Naive B cell (primary cell): ENCODE measurements around the gene SH3TC1. TPM values are rescaled to one million over a fixed set of nuclear protein-coding genes. Genes with fewer than 3 reads are reported as not detected.
A peak's percentile ranks its signal among the peaks of the same experiment; 100 is the strongest.

ENCODE experiments used
- ATAC-seq, 2 donors: fragments of 150-1000 bp; cut with Tn5 transposase; 2 replicates each; pipeline ENCODE4 v1.10.0; 2021; ENCODE audit warnings: low read depth in 2 of 2, mild to moderate bottlenecking in 2 of 2, moderate library complexity in 2 of 2
- DNase-seq: peaks from one replicate; pipeline ENCODE4 v3.0.0; 2022
- H3K27ac Mint-ChIP-seq, 6 donors: one replicate each; pipeline ENCODE4 v1.8.0; 2020 to 2022; ENCODE audit warnings: mild to moderate bottlenecking in 6 of 6, mixed read lengths in 6 of 6, moderate library complexity in 5 of 6, inconsistent platforms in 2 of 6
- H3K27me3 Mint-ChIP-seq, 3 donors: one replicate each; pipeline ENCODE4 v1.8.0; 2021 to 2022; ENCODE audit warnings: mixed read lengths in 3 of 3, mild to moderate bottlenecking in 1 of 3
- H3K36me3 Mint-ChIP-seq, 2 donors: one replicate each; pipeline ENCODE4 v1.8.0; 2020 to 2022; ENCODE audit warnings: mixed read lengths in 2 of 2, inconsistent platforms in 1 of 2, mild to moderate bottlenecking in 1 of 2
- H3K4me1 Mint-ChIP-seq, 3 donors: one replicate each; pipeline ENCODE4 v1.8.0; 2020 to 2022; ENCODE audit warnings: mixed read lengths in 3 of 3, inconsistent platforms in 1 of 3, mild to moderate bottlenecking in 1 of 3, moderate library complexity in 1 of 3
- H3K4me3 Mint-ChIP-seq, 8 donors: one replicate each; pipeline ENCODE4 v1.8.0; 2020 to 2022; ENCODE audit warnings: mild to moderate bottlenecking in 8 of 8, mixed read lengths in 8 of 8, moderate library complexity in 8 of 8, inconsistent platforms in 2 of 8
- H3K9me3 Mint-ChIP-seq, 7 donors: one replicate each; pipeline ENCODE4 v1.8.0; 2020 to 2022; ENCODE audit warnings: mixed read lengths in 7 of 7, mild to moderate bottlenecking in 5 of 7, inconsistent platforms in 2 of 7, moderate library complexity in 1 of 7
- polyA plus RNA-seq, 6 donors: library from polyadenylated mRNA; unstranded; fragments of 300-500 nt; fragmentation: Illumina TruSeq; gene quantifications; one replicate each; pipeline ENCODE4 v1.2.3, GENCODE V29; 2021; ENCODE audit warnings: low read depth in 6 of 6

The SH3TC1 gene
- polyA plus RNA-seq, 6 donors from 2014 or later: 24.1 to 64.3 (median 37.5) TPM

GRCh38 chr4:8167815-8168214 lies 31.3 kb upstream of the SH3TC1 start:
- H3K4me3 Mint-ChIP-seq: no peak overlapping the region
- ATAC-seq (no peak), DNase-seq (no peak)
- no peaks in the 10 kb centered on the region for H3K36me3 Mint-ChIP-seq
- peaks cover 8 to 19% (median 11%) of the 10 kb centered on the region in 7 donors for H3K9me3 Mint-ChIP-seq
- peaks cover 41 to 51% (median 49%) of the 10 kb centered on the region in 3 donors for H3K4me1 Mint-ChIP-seq
- H3K27me3 Mint-ChIP-seq: no peaks in the 10 kb centered on the region
- H3K27ac Mint-ChIP-seq: peak overlapping the region in 2 of 6 donors; percentile 38 to 62

GRCh38 chr4:8168232-8168631 lies 30.9 kb upstream of the SH3TC1 start:
- no peak for DNase-seq
- H3K9me3 Mint-ChIP-seq: peaks cover 8 to 19% (median 11%) of the 10 kb centered on the region in 7 donors
- no peaks in the 10 kb centered on the region for H3K27me3 Mint-ChIP-seq
- H3K4me3 Mint-ChIP-seq: no peak overlapping the region
- no peak overlapping the region for H3K27ac Mint-ChIP-seq
- peaks cover 40 to 47% (median 45%) of the 10 kb centered on the region in 3 donors for H3K4me1 Mint-ChIP-seq
- H3K36me3 Mint-ChIP-seq: no peaks in the 10 kb centered on the region
- no peak for ATAC-seq

- no peaks in the 10 kb centered on the region for H3K27me3 Mint-ChIP-seq
- ATAC-seq (no peak), DNase-seq (no peak)
- no peaks in the 10 kb centered on the region for H3K36me3 Mint-ChIP-seq
- no peak overlapping the region for H3K4me3 Mint-ChIP-seq
- peaks cover 33 to 41% (median 41%) of the 10 kb centered on the region in 3 donors for H3K4me1 Mint-ChIP-seq
- H3K9me3 Mint-ChIP-seq: peaks cover 8 to 19% (median 11%) of the 10 kb centered on the region in 7 donors
- no peak overlapping the region for H3K27ac Mint-ChIP-seq
These were observed 30.1 kb upstream of the SH3TC1 start for GRCh38 chr4:8168832-8169598.

GRCh38 chr4:8169763-8170162 lies 29.3 kb upstream of the SH3TC1 start:
- H3K4me1 Mint-ChIP-seq: peaks cover 25 to 34% (median 34%) of the 10 kb centered on the region in 3 donors
- peaks cover 8 to 19% (median 11%) of the 10 kb centered on the region in 7 donors for H3K9me3 Mint-ChIP-seq
- H3K36me3 Mint-ChIP-seq: no peaks in the 10 kb centered on the region
- no peak for ATAC-seq
- no peaks in the 10 kb centered on the region for H3K27me3 Mint-ChIP-seq
- H3K4me3 Mint-ChIP-seq: no peak overlapping the region
- no peak for DNase-seq
- H3K27ac Mint-ChIP-seq: no peak overlapping the region

- ATAC-seq: no peak
- H3K9me3 Mint-ChIP-seq: peaks cover 8 to 19% (median 11%) of the 10 kb centered on the region in 7 donors
- H3K4me3 Mint-ChIP-seq: no peak overlapping the region
- DNase-seq: no peak
- peaks cover 21 to 30% (median 28%) of the 10 kb centered on the region in 3 donors for H3K4me1 Mint-ChIP-seq
- H3K36me3 Mint-ChIP-seq: no peaks in the 10 kb centered on the region
- H3K27me3 Mint-ChIP-seq: no peaks in the 10 kb centered on the region
- peak overlapping the region in 1 of 6 donors; percentile 52 for H3K27ac Mint-ChIP-seq
These were observed 28.7 kb upstream of the SH3TC1 start for GRCh38 chr4:8170341-8170740.

GRCh38 chr4:8171266-8171665 lies 27.8 kb upstream of the SH3TC1 start:
- Mint-ChIP-seq H3K27me3 (no peaks in the 10 kb centered on the region), H3K36me3 (no peaks in the 10 kb centered on the region), H3K4me1 (peaks cover 21 to 28% (median 26%) of the 10 kb centered on the region in 3 donors), H3K4me3 (peak overlapping the region in 5 of 8 donors; percentile 33 to 88 (median 74)), H3K27ac (peak overlapping the region in 3 of 6 donors; percentile 17 to 92 (median 78)), H3K9me3 (peaks cover 7 to 19% (median 11%) of the 10 kb centered on the region in 7 donors)
- DNase-seq (no peak), ATAC-seq (no peak)

- H3K36me3 Mint-ChIP-seq: no peaks in the 10 kb centered on the region
- peaks cover 21 to 28% (median 25%) of the 10 kb centered on the region in 3 donors for H3K4me1 Mint-ChIP-seq
- DNase-seq (peak; percentile 71), ATAC-seq (peak; percentile 85 to 87)
- peaks cover 0 to 6% (median 0%) of the 10 kb centered on the region in 3 donors for H3K27me3 Mint-ChIP-seq
- peak overlapping the region in 7 of 8 donors; percentile 71 to 88 (median 74) for H3K4me3 Mint-ChIP-seq
- peak overlapping the region; percentile 30 to 95 (median 85) for H3K27ac Mint-ChIP-seq
- H3K9me3 Mint-ChIP-seq: peaks cover 0 to 19% (median 11%) of the 10 kb centered on the region in 7 donors
These were observed 26.8 kb upstream of the SH3TC1 start for GRCh38 chr4:8171984-8172924.

GRCh38 chr4:8173492-8174242 lies 25.4 kb upstream of the SH3TC1 start:
- peaks cover 0 to 7% (median 4%) of the 10 kb centered on the region in 7 donors for H3K9me3 Mint-ChIP-seq
- peaks cover 0 to 6% (median 0%) of the 10 kb centered on the region in 3 donors for H3K27me3 Mint-ChIP-seq
- no peaks in the 10 kb centered on the region for H3K36me3 Mint-ChIP-seq
- H3K4me3 Mint-ChIP-seq: peak overlapping the region in 1 of 8 donors; percentile 25
- H3K27ac Mint-ChIP-seq: peak overlapping the region in 1 of 6 donors; percentile 38
- DNase-seq: no peak
- ATAC-seq: no peak
- H3K4me1 Mint-ChIP-seq: peaks cover 17 to 23% (median 22%) of the 10 kb centered on the region in 3 donors

GRCh38 chr4:8174970-8175369 lies 24.1 kb upstream of the SH3TC1 start:
- ATAC-seq (no peak), DNase-seq (no peak)
- peak overlapping the region in 1 of 6 donors; percentile 9 for H3K27ac Mint-ChIP-seq
- H3K36me3 Mint-ChIP-seq: no peaks in the 10 kb centered on the region
- peaks cover 0 to 6% (median 0%) of the 10 kb centered on the region in 3 donors for H3K27me3 Mint-ChIP-seq
- H3K4me1 Mint-ChIP-seq: peaks cover 17 to 23% (median 22%) of the 10 kb centered on the region in 3 donors
- H3K9me3 Mint-ChIP-seq: no peaks in the 10 kb centered on the region
- H3K4me3 Mint-ChIP-seq: peak overlapping the region in 1 of 8 donors; percentile 9

GRCh38 chr4:8175686-8176085 lies 23.4 kb upstream of the SH3TC1 start:
- DNase-seq (no peak), ATAC-seq (no peak)
- Mint-ChIP-seq H3K9me3 (no peaks in the 10 kb centered on the region), H3K4me1 (peaks cover 17 to 23% (median 22%) of the 10 kb centered on the region in 3 donors), H3K27ac (peak overlapping the region in 1 of 6 donors; percentile 19), H3K36me3 (no peaks in the 10 kb centered on the region), H3K27me3 (peaks cover 0 to 6% (median 0%) of the 10 kb centered on the region in 3 donors), H3K4me3 (no peak overlapping the region)

GRCh38 chr4:8176547-8177399 lies 22.3 kb upstream of the SH3TC1 start:
- peak overlapping the region in 1 of 8 donors; percentile 1 for H3K4me3 Mint-ChIP-seq
- H3K36me3 Mint-ChIP-seq: no peaks in the 10 kb centered on the region
- DNase-seq (peak; percentile 55), ATAC-seq (peak; percentile 57 to 65)
- H3K4me1 Mint-ChIP-seq: peaks cover 11 to 17% (median 17%) of the 10 kb centered on the region in 3 donors
- no peaks in the 10 kb centered on the region for H3K9me3 Mint-ChIP-seq
- H3K27ac Mint-ChIP-seq: peak overlapping the region in 4 of 6 donors; percentile 12 to 79 (median 67)
- H3K27me3 Mint-ChIP-seq: peaks cover 0 to 6% (median 0%) of the 10 kb centered on the region in 3 donors

- Mint-ChIP-seq H3K27me3 (peaks cover 0 to 6% (median 0%) of the 10 kb centered on the region in 3 donors), H3K27ac (no peak overlapping the region), H3K9me3 (no peaks in the 10 kb centered on the region), H3K4me1 (peaks cover 5 to 9% (median 9%) of the 10 kb centered on the region in 3 donors), H3K4me3 (no peak overlapping the region), H3K36me3 (no peaks in the 10 kb centered on the region)
- DNase-seq (no peak), ATAC-seq (no peak)
These were observed 21.5 kb upstream of the SH3TC1 start for GRCh38 chr4:8177552-8177951.
